HG03520 (cell line): ENCODE results near the gene HMGB2.

ENCODE experiments used
- ATAC-seq: cut with Tn5 transposase; IDR thresholded peaks from one replicate; pipeline ENCODE4 v1.9.1; 2021; ENCODE audit warnings: mild to moderate bottlenecking, moderate library complexity; ENCODE audit not compliant: unreplicated experiment

Gene HMGB2

GRCh38 chr4:173334085-173334890, at the start of gene HMGB2:
Gene HMGB2 (minus strand): TSS chr4:173334358. CDS start chr4:173333649, 709 bp downstream.
- ATAC-seq = peak; percentile 90

GRCh38 chr4:173382349-173382748, 48.2 kb upstream of the HMGB2 start:
- ATAC-seq = no peak

GRCh38 chr4:173381610-173382009, 47.5 kb upstream of the HMGB2 start:
- no peak for ATAC-seq

GRCh38 chr4:173380987-173381386, 46.8 kb upstream of the HMGB2 start:
- ATAC-seq = no peak

- ATAC-seq = no peak
Observed at GRCh38 chr4:173379929-173380328, 45.8 kb upstream of the HMGB2 start.

GRCh38 chr4:173374588-173374987, 40.4 kb upstream of the HMGB2 start:
- ATAC-seq = no peak

- ATAC-seq = peak; percentile 13
Observed at GRCh38 chr4:173371292-173372192, 37.4 kb upstream of the HMGB2 start.

GRCh38 chr4:173370477-173371291, 36.5 kb upstream of the HMGB2 start, which contains the start of gene SAP30:
Gene SAP30 (plus strand): TSS chr4:173370954. CDS start chr4:173371183, 229 bp downstream.
- peak; percentile 71 for ATAC-seq

GRCh38 chr4:173370130-173370476, 35.9 kb upstream of the HMGB2 start:
- no peak for ATAC-seq

GRCh38 chr4:173367946-173368345, 33.8 kb upstream of the HMGB2 start:
- no peak for ATAC-seq

- ATAC-seq = peak; percentile 16
Observed at GRCh38 chr4:173367285-173367684, 33.1 kb upstream of the HMGB2 start.

GRCh38 chr4:173365359-173365996, 31.3 kb upstream of the HMGB2 start:
- no peak for ATAC-seq

- ATAC-seq = no peak
Observed at GRCh38 chr4:173362666-173363065, 28.5 kb upstream of the HMGB2 start.

- no peak for ATAC-seq
Observed at GRCh38 chr4:173360587-173361221, 26.5 kb upstream of the HMGB2 start.

- ATAC-seq = no peak
Observed at GRCh38 chr4:173357939-173358338, 23.8 kb upstream of the HMGB2 start.

- ATAC-seq = no peak
Observed at GRCh38 chr4:173347467-173347866, 13.3 kb upstream of the HMGB2 start.

GRCh38 chr4:173346074-173346473, 11.9 kb upstream of the HMGB2 start:
- no peak for ATAC-seq

GRCh38 chr4:173345648-173346047, 11.5 kb upstream of the HMGB2 start:
- ATAC-seq = no peak

- no peak for ATAC-seq
Observed at GRCh38 chr4:173343832-173344397, 9.8 kb upstream of the HMGB2 start.

GRCh38 chr4:173337463-173337862, 3.3 kb upstream of the HMGB2 start:
- ATAC-seq = no peak
